ENCODE data around the gene DCDC1.

DNA sequence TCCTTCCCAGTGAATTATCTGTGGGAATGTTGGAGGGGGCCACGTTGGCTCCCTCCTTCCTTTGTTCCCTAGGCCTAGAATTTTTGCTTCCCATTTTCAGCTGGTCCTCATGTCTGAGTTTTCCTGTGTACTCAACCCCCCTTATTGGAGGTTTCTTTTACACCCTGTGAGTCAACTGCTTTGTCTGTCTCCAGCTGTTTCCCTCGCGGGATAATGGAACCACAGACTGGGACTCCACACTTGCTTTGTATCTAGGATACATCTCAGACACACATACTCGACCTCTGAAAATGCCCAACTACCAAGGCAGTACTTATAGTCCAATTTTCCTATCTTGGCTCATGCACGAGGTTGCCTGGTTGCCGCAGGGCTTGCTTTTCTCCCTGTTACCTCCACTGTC, 430.7 kb downstream of the DCDC1 start:
- TF ChIP-seq, protein P1, sequence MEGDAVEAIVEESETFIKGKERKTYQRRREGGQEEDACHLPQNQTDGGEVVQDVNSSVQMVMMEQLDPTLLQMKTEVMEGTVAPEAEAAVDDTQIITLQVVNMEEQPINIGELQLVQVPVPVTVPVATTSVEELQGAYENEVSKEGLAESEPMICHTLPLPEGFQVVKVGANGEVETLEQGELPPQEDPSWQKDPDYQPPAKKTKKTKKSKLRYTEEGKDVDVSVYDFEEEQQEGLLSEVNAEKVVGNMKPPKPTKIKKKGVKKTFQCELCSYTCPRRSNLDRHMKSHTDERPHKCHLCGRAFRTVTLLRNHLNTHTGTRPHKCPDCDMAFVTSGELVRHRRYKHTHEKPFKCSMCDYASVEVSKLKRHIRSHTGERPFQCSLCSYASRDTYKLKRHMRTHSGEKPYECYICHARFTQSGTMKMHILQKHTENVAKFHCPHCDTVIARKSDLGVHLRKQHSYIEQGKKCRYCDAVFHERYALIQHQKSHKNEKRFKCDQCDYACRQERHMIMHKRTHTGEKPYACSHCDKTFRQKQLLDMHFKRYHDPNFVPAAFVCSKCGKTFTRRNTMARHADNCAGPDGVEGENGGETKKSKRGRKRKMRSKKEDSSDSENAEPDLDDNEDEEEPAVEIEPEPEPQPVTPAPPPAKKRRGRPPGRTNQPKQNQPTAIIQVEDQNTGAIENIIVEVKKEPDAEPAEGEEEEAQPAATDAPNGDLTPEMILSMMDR (IDR thresholded peaks at IDR 0.05) = no peak
- TF ChIP-seq POLR2A (IDR thresholded peaks at IDR 0.05) = no peak
- no peak for TF ChIP-seq EP300 (IDR thresholded peaks at IDR 0.05; ENCODE audit: low read depth)
- TF ChIP-seq POLR2AphosphoS5 (IDR thresholded peaks at IDR 0.05) = no peak
